ENCODE results near the gene PKNOX1.
"Not testable (repeated sequence)": the region's sequence is repeated elsewhere in the genome, so short reads cannot be mapped to it uniquely, and the experiment has no call there.

GRCh38 chr21:43042169-43042568, 67.8 kb downstream of the PKNOX1 start:
- TF ChIP-seq FIP1L1 (IDR thresholded peaks at IDR 0.05; ENCODE audit: low read depth, low read length, poor library complexity, severe bottlenecking); FOXP4 (CRISPR knock-in tag; IDR thresholded peaks at IDR 0.05; ENCODE audit: borderline replicate concordance); LEF1 (IDR thresholded peaks at IDR 0.05); TARDBP (IDR thresholded peaks at IDR 0.05); ZNF324 (CRISPR knock-in tag; IDR thresholded peaks at IDR 0.05); SMAD1 (IDR thresholded peaks at IDR 0.05; ENCODE audit: low read depth, low read length, partially characterized antibody); SMC3 (conservative IDR thresholded peaks at IDR 0.05; ENCODE audit: insufficient read depth, low read depth, low read length); RAD21 (CRISPR knock-in tag; conservative IDR thresholded peaks at IDR 0.05 in 1 of 2, IDR thresholded peaks at IDR 0.05 in 1 of 2); RFX5 (IDR thresholded peaks at IDR 0.05; ENCODE audit: low read depth, low read length); STAG1 (CRISPR knock-in tag; IDR thresholded peaks at IDR 0.05; ENCODE audit: borderline replicate concordance): not testable (repeated sequence)

All from K562 (cell line).